GM19193 (cell line): ENCODE measurements around the gene CD320.
A peak's percentile ranks its signal among the peaks of the same experiment; 100 is the strongest.

Source experiments
- POLR2A ChIP-seq: IDR thresholded peaks from 4 replicates; pipeline ENCODE4 v1.6.1; 2011; ENCODE audit not compliant: insufficient read depth, insufficient read length; ENCODE audit errors: extremely low read depth

Gene CD320

GRCh38 chr19:8307965-8308866 lies at the start of gene CD320:
TSS of gene CD320 (minus strand) at chr19:8308358. CDS start at chr19:8308290, 68 bp downstream.
- TF ChIP-seq POLR2A: peak; percentile 84

- no peak for TF ChIP-seq POLR2A
Measured at GRCh38 chr19:8357007-8357521, 48.9 kb upstream of the CD320 start.

- no peak for TF ChIP-seq POLR2A
Measured at GRCh38 chr19:8355631-8356402, 47.7 kb upstream of the CD320 start.

- TF ChIP-seq POLR2A: no peak
Measured at GRCh38 chr19:8352134-8352827, 44.1 kb upstream of the CD320 start.

GRCh38 chr19:8343483-8343844 lies 35.3 kb upstream of the CD320 start:
- TF ChIP-seq POLR2A: no peak

- TF ChIP-seq POLR2A: no peak
Measured at GRCh38 chr19:8342684-8343482, 34.7 kb upstream of the CD320 start, which contains the start of gene KANK3. TSS of gene KANK3 (minus strand) at chr19:8343262. CDS start at chr19:8337828, 5,434 bp downstream.

- TF ChIP-seq POLR2A: no peak
Measured at GRCh38 chr19:8342316-8342683, 34.1 kb upstream of the CD320 start.

GRCh38 chr19:8340341-8341096 lies 32.4 kb upstream of the CD320 start:
- TF ChIP-seq POLR2A: no peak

GRCh38 chr19:8338835-8339234 lies 30.7 kb upstream of the CD320 start:
- TF ChIP-seq POLR2A: no peak

- TF ChIP-seq POLR2A: no peak
Measured at GRCh38 chr19:8337728-8338127, 29.6 kb upstream of the CD320 start.

- TF ChIP-seq POLR2A: no peak
Measured at GRCh38 chr19:8336660-8337059, 28.5 kb upstream of the CD320 start.

- no peak for TF ChIP-seq POLR2A
Measured at GRCh38 chr19:8336072-8336569, 28.0 kb upstream of the CD320 start.

GRCh38 chr19:8335343-8336071 lies 27.3 kb upstream of the CD320 start:
- TF ChIP-seq POLR2A: no peak
